ENCODE results near the gene PIPOX. TPM values are rescaled to one million over a fixed set of nuclear protein-coding genes. Genes with fewer than 3 reads are reported as not detected.

Gene PIPOX
- total RNA-seq, 4 donors from 2014 or later, result 0.98 to 4.3 (median 1.5) TPM

DNA sequence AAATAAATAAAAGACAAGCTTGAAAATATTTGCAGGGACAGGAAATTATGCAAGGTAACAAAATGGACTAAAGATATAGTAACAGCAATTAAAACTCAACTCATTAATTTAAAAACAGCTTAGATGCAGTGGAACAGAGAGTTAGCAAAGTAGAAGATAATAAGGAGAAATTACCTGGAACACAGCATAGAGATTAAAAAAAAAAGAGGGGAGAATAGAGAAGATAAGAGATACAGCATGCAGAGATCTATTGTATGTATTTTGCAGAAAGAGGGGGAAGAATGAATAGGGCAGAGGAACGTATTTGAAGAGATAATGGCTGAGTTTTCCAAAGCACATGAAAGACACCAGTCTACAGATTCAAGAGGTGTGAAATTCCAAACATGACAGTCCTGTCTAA, 8.4 kb upstream of the PIPOX start:
- TF ChIP-seq, protein P1, sequence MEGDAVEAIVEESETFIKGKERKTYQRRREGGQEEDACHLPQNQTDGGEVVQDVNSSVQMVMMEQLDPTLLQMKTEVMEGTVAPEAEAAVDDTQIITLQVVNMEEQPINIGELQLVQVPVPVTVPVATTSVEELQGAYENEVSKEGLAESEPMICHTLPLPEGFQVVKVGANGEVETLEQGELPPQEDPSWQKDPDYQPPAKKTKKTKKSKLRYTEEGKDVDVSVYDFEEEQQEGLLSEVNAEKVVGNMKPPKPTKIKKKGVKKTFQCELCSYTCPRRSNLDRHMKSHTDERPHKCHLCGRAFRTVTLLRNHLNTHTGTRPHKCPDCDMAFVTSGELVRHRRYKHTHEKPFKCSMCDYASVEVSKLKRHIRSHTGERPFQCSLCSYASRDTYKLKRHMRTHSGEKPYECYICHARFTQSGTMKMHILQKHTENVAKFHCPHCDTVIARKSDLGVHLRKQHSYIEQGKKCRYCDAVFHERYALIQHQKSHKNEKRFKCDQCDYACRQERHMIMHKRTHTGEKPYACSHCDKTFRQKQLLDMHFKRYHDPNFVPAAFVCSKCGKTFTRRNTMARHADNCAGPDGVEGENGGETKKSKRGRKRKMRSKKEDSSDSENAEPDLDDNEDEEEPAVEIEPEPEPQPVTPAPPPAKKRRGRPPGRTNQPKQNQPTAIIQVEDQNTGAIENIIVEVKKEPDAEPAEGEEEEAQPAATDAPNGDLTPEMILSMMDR (IDR thresholded peaks at IDR 0.05; ENCODE audit: low read depth), result no peak

DNA sequence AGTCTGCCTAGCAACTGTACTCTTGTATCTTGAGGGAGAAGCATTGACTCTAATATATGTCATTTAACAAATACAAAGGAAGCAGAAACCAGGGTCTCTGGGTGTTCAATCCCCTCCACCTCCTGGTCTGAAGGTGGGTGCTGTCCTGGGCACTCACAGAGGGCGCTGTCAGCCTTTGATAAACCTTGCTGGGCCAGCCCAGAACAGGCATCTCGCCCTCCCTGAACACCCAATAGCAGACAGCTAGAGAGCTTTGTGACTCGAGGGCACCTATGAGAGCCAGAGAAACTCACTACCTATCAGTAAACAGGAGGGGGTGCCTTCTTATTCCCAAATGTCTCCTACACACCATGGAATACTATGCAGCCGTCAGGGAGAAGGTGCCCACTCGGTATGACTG, 6.4 kb upstream of the PIPOX start:
- TF ChIP-seq, protein P1 (IDR thresholded peaks at IDR 0.05; ENCODE audit: low read depth), result no peak

DNA sequence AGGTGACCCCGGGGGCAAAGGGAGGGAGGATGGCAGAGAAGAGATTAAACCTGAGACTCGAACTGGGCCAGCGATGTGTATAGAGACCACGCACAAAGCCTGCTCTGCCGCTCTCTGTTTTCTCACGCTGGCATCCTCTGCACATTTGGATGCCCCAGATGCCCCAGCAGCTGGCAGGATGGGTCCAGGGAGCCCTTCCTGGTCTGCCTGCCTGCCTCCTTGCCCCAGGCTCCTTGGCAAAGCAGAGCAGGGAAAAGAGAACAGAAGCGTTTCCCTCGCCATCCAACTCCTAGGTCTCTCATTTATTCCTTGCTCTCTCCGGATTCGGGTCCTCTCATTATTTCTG, 5.2 kb upstream of the PIPOX start:
- TF ChIP-seq, protein P1 (IDR thresholded peaks at IDR 0.05; ENCODE audit: low read depth), result no peak

DNA sequence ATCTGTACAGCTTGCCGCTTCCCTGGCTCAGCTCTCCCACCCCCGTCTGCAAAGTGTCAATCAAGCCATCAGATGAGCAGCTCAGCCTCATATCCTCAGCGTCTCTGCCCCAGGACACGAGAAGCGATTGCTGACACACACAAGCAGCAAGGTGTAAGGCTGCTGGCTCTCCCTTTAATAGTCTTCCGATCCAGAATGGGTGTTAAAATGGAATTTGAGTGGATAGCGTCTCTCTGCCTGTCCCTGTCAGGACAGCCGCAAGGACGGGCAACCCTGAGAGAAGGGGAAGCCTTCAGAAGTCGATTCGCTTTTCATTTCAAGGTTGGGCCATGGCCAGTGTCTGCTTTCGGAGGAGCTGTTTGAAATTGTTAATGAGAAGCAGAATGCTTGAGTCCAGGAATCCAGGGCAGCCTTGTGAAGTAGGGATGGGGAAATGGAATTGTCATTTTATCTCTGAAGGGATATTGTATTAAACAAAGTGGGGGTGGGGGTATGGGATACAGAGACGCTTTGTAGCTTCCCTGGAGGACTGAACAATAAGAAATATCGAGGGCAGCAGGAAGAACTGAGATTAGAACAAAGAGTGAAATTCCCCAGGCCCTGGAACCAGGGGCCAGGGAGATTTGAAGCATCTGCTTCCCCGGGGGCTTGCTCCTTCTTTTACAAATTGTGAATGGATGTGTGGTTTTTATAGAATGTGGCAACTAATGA, 4.7 kb upstream of the PIPOX start:
- TF ChIP-seq, protein P1 (IDR thresholded peaks at IDR 0.05; ENCODE audit: low read depth), result no peak

DNA sequence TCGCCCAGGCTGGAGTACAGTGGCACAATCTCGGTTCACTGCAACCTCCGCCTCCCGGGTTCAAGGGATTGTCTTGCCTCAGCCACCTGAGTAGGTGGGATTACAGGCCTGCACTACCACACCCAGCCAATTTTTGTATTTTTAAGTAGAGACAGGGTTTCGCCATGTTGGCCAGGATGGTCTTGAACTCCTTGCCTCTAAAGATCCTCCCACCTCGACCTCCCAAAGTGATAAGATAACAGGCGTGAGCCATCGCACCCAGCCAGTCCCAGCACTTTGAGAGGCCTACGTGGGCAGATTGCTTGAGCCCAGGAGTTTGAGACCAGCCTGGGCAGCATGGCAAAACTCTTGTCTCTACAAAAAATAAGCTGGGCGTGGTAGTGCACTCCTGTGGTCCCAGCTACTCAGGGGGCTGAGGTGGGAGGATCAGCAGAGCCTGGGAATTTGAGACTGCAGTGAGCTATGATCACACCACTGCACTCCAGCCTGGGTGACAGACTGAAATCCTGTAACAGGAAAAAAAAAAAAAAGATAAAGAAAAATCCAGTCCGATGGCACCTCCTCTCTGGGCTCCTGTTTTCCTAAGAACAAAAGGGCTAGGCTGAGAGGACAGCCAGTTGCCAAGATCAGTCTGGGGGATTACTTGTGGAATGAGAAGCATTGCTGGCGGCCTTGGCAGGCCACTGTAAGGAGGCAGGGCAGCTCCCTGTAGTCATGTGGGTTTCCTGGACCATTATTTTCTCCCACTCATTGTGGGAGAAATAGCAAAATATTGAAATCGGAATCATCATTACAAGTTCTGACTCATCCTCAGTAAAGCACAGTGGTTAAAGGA, 3.0 kb upstream of the PIPOX start:
- TF ChIP-seq, protein P1 (IDR thresholded peaks at IDR 0.05; ENCODE audit: low read depth), result no peak

DNA sequence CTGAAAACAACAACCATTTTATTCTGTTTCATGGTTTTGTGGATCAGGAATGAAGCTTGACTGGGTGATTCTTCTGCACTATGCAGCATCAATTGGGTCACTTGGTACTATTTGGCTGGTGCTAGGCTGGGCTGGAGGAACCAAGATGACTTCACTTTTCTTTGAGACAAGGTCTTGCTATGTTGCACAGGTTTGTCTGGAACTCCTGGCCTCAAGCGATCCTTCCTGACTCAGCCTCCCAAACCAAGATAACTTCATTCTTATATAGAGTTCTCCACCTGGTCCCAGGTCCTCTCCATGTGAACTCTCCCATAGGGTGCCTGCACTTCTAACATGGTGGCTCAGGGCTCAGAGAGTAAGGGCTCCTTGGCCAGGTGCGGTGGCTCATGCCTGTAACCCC, 1.9 kb upstream of the PIPOX start:
- TF ChIP-seq, protein P1 (IDR thresholded peaks at IDR 0.05; ENCODE audit: low read depth), result no peak

DNA sequence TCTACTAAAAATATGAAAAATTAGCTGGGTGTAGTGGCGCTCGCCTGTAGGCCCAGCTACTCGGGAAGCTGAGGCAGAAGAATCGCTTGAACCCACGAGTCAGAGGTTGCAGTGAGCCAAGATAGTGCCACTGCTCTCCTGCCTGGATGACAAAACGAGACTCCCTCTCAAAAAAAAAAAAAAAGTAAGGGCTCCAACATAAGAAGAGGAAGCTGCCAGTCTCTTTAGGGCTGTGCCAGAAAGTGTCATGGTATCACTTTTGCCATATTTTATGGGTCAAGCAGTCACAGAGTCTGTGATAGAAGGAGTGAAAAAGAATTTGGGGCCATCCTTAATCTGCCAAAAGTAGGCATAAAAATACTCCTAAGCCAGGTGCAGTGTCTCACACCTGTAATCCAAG, 1.4 kb upstream of the PIPOX start:
- TF ChIP-seq, protein P1 (IDR thresholded peaks at IDR 0.05; ENCODE audit: low read depth), result no peak
